ENCODE measurements around the gene PRAMEF20.

GRCh38 chr1:13469343-13469742 lies 59.1 kb downstream of the PRAMEF20 start:
- no peak for TF ChIP-seq CTCF (IDR thresholded peaks at IDR 0.05)
- no peak for TF ChIP-seq POLR2AphosphoS5 (IDR thresholded peaks at IDR 0.05)

Data from gastroesophageal sphincter (tissue), 3 donors.